Uterus (tissue), 4 donors: ENCODE results near the gene GPR55. TPM values are rescaled to one million over a fixed set of nuclear protein-coding genes. Genes with fewer than 3 reads are reported as not detected.

Source experiments
- DNase-seq, 2 donors: peaks; one replicate each; pipeline ENCODE4 v3.0.0-alpha.2; 2019 to 2020
- H3K27ac ChIP-seq, 2 donors: fragments of 200-600 bp; sonication (generic); 1 replicate in 1 of 2; 2 replicates in 1 of 2; pipeline ENCODE4 v1.5.1; 2016 to 2018
- H3K27me3 ChIP-seq, 2 donors: fragments of 200-600 bp; sonication (generic); one replicate each; pipeline ENCODE4 v1.5.1; 2018 to 2019; ENCODE audit warnings: control low read depth in 1 of 2
- H3K36me3 ChIP-seq, 2 donors: fragments of 200-600 bp; sonication (generic); one replicate each; pipeline ENCODE4 v1.5.1; 2019; ENCODE audit warnings: control low read depth in 1 of 2
- H3K4me1 ChIP-seq, 2 donors: fragments of 200-600 bp; sonication (generic); one replicate each; pipeline ENCODE4 v1.5.1; 2018 to 2019; ENCODE audit warnings: control low read depth in 1 of 2
- H3K4me3 ChIP-seq, 2 donors: fragments of 200-600 bp; sonication (generic); 1 replicate in 1 of 2; 2 replicates in 1 of 2; pipeline ENCODE4 v1.5.1; 2018 to 2019; ENCODE audit warnings: mild to moderate bottlenecking in 1 of 2
- H3K9me3 ChIP-seq, 2 donors: fragments of 200-600 bp; sonication (generic); one replicate each; pipeline ENCODE4 v1.5.1; 2019; ENCODE audit warnings: control low read depth in 1 of 2
- POLR2A ChIP-seq, 2 donors: fragments of 450-650 bp; IDR thresholded peaks; one replicate each; pipeline ENCODE4 v1.6.1; 2016; ENCODE audit warnings: antibody characterized with exemption in 2 of 2, mild to moderate bottlenecking in 1 of 2, moderate library complexity in 1 of 2
- intact Hi-C: fragments of 100-400 bp; cut with DNase I; formaldehyde crosslinking; loops from one replicate; pipeline ENCODE4 v1.15.1; 2023; ENCODE audit warnings: low total_unique reads
- total RNA-seq, 4 donors: library from RNA; depleted of rRNA in 3 of 4; stranded (reverse); fragments of >200 nt in 3 of 4; gene quantifications; one replicate each; pipeline versions ENCODE4 v1.1.0 to v1.2.4, GENCODE V29; 2014 to 2023
- TF ChIP-seq, protein P1 (sequence below), 4 experiments: fragments of 200-600 bp in 2 of 4; fragments of 450-650 bp in 2 of 4; sonication (generic) in 2 of 4; IDR thresholded peaks; one replicate each; pipeline ENCODE4 v1.5.1; 2016 to 2019; ENCODE audit warnings: antibody characterized with exemption in 4 of 4, mild to moderate bottlenecking in 2 of 4, moderate library complexity in 1 of 4
- donor health status: DM: yes; HTN: yes; CAD: no.

The GPR55 gene
- total RNA-seq, 4 donors from 2014 or later = not detected

- no peaks in the 10 kb centered on the region for H3K36me3 ChIP-seq
- H3K4me3 ChIP-seq = no peak overlapping the region
- H3K9me3 ChIP-seq = no peaks in the 10 kb centered on the region
- no peak overlapping the region for H3K27ac ChIP-seq
- H3K27me3 ChIP-seq = no peaks in the 10 kb centered on the region
- H3K4me1 ChIP-seq = no peaks in the 10 kb centered on the region
- no peak for TF ChIP-seq POLR2A (IDR thresholded peaks at IDR 0.05)
- TF ChIP-seq, protein P1, sequence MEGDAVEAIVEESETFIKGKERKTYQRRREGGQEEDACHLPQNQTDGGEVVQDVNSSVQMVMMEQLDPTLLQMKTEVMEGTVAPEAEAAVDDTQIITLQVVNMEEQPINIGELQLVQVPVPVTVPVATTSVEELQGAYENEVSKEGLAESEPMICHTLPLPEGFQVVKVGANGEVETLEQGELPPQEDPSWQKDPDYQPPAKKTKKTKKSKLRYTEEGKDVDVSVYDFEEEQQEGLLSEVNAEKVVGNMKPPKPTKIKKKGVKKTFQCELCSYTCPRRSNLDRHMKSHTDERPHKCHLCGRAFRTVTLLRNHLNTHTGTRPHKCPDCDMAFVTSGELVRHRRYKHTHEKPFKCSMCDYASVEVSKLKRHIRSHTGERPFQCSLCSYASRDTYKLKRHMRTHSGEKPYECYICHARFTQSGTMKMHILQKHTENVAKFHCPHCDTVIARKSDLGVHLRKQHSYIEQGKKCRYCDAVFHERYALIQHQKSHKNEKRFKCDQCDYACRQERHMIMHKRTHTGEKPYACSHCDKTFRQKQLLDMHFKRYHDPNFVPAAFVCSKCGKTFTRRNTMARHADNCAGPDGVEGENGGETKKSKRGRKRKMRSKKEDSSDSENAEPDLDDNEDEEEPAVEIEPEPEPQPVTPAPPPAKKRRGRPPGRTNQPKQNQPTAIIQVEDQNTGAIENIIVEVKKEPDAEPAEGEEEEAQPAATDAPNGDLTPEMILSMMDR (IDR thresholded peaks at IDR 0.05) = no peak
- intact Hi-C loops = no loop called here
- no peak for DNase-seq
Measured at GRCh38 chr2:230890646-230891045, 34.4 kb downstream of the GPR55 start.

DNA sequence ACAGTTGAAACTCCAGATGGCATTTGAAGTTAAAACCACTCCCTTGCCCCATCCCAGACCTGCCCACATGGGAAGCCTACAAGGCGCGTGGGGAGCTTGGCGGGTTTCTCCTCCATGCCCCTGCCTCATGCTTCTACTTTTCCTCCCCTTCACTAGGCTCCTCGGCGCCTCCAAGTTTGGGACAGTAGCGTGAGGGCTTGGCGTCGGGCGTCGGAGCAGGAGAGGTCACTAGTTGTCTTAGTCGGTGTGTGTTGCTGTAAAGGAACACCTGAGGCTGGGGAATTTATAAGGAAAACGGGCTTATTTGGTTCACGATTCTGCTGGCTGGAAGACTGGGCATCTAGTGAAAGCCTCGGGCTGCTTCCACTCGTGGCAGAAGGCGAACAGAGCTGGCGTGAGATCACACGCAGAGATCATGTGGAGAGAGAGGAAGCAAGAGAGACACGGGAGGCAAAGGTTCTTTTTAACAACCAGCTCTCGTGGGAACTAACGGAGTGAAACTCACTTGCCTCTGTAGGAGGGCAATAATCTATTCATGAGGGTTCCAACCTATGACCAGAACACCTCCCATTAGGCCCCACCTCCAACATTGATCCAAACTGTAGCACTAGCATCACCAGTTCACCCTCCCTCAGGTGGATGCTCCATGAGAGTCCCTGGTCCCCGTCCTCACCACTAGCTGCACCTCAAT lies 35.0 kb downstream of the GPR55 start:
- Histone ChIP-seq H3K4me3 (no peak overlapping the region), H3K4me1 (no peaks in the 10 kb centered on the region), H3K9me3 (no peaks in the 10 kb centered on the region), H3K27ac (no peak overlapping the region), H3K27me3 (no peaks in the 10 kb centered on the region), H3K36me3 (no peaks in the 10 kb centered on the region)
- TF ChIP-seq POLR2A (IDR thresholded peaks at IDR 0.05) = no peak
- TF ChIP-seq, protein P1 (IDR thresholded peaks at IDR 0.05) = no peak
- intact Hi-C loops = no loop called here
- no peak for DNase-seq

GRCh38 chr2:230888824-230889400 lies 36.1 kb downstream of the GPR55 start:
- H3K4me1 ChIP-seq = no peaks in the 10 kb centered on the region
- intact Hi-C loops = no loop called here
- H3K27ac ChIP-seq = no peak overlapping the region
- TF ChIP-seq POLR2A (IDR thresholded peaks at IDR 0.05) = no peak
- no peaks in the 10 kb centered on the region for H3K36me3 ChIP-seq
- DNase-seq = no peak
- H3K4me3 ChIP-seq = no peak overlapping the region
- no peaks in the 10 kb centered on the region for H3K27me3 ChIP-seq
- no peaks in the 10 kb centered on the region for H3K9me3 ChIP-seq

GRCh38 chr2:230887342-230887741 lies 37.7 kb downstream of the GPR55 start:
- H3K4me1 ChIP-seq = no peaks in the 10 kb centered on the region
- no peak overlapping the region for H3K4me3 ChIP-seq
- no peaks in the 10 kb centered on the region for H3K36me3 ChIP-seq
- no peaks in the 10 kb centered on the region for H3K27me3 ChIP-seq
- no peak overlapping the region for H3K27ac ChIP-seq
- TF ChIP-seq POLR2A (IDR thresholded peaks at IDR 0.05) = no peak
- TF ChIP-seq, protein P1 (IDR thresholded peaks at IDR 0.05) = no peak
- no peak for DNase-seq
- H3K9me3 ChIP-seq = no peaks in the 10 kb centered on the region
- intact Hi-C loops = no loop called here

DNA sequence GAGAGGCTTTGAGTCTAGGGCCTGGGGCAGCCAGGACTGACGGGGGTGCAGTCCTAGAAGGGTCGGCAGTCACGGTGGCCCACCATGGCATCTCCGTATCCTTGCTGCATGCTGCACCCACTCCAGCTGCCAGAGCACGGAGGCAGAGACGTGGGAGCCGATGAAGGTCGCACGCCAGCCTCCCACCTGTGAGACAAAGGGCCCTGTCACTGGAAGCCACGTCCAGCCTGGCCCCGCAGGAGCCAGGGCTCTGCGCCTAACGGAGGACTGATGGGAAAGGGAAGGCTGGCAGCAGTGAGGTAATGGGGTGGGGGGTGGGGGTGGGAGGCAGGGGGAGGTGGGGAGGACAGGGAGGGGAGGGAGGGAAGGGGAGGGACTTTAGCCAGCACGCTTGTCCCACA lies 38.4 kb downstream of the GPR55 start:
- TF ChIP-seq, protein P1 (IDR thresholded peaks at IDR 0.05) = no peak
- TF ChIP-seq POLR2A (IDR thresholded peaks at IDR 0.05) = no peak
- Histone ChIP-seq H3K4me3 (no peak overlapping the region), H3K27ac (no peak overlapping the region), H3K27me3 (no peaks in the 10 kb centered on the region), H3K36me3 (no peaks in the 10 kb centered on the region), H3K9me3 (no peaks in the 10 kb centered on the region), H3K4me1 (no peaks in the 10 kb centered on the region)
- no peak for DNase-seq
- intact Hi-C loops = no loop called here
